SK-N-SH treated with all-trans-retinoic acid at 6 μM for 48 hours (cell line): ENCODE data around the gene ZBTB38.

Experiments
- ATAC-seq: fragments of 200-7000 bp; cut with Tn5 transposase; 3 replicates; pipeline ENCODE4 v1.9.1; 2020; ENCODE audit warnings: mild to moderate bottlenecking, moderate library complexity
- ARNTL ChIP-seq: fragments of 450-650 bp; formaldehyde crosslinking; IDR thresholded peaks from 2 replicates; pipeline ENCODE4 v1.5.0; 2020; ENCODE audit warnings: low read depth, mild to moderate bottlenecking, moderate library complexity, borderline replicate concordance
- BACH2 ChIP-seq: fragments of 250-450 bp; sonication (Bioruptor Pico); IDR thresholded peaks from 2 replicates; pipeline ENCODE4 v1.9.0; 2021; ENCODE audit warnings: mild to moderate bottlenecking, borderline replicate concordance
- CSDC2 ChIP-seq: fragments of 250-450 bp; sonication (Bioruptor Pico); IDR thresholded peaks from 2 replicates; pipeline ENCODE4 v1.5.0; 2020; ENCODE audit warnings: mild to moderate bottlenecking, moderate library complexity
- CSRNP3 ChIP-seq: fragments of 250-450 bp; sonication (Bioruptor Pico); IDR thresholded peaks from 2 replicates; pipeline ENCODE4 v1.5.1; 2021; ENCODE audit warnings: mild to moderate bottlenecking, moderate library complexity
- ESRRG ChIP-seq: fragments of 250-450 bp; sonication (Bioruptor Pico); IDR thresholded peaks from 2 replicates; pipeline ENCODE4 v1.6.1; 2021; ENCODE audit warnings: mild to moderate bottlenecking
- GLIS3 ChIP-seq: fragments of 250-450 bp; sonication (Bioruptor Pico); IDR thresholded peaks from 2 replicates; pipeline ENCODE4 v1.5.0; 2020; ENCODE audit warnings: mild to moderate bottlenecking, moderate library complexity
- OSR1 ChIP-seq: fragments of 250-450 bp; sonication (Bioruptor Pico); IDR thresholded peaks from 2 replicates; pipeline ENCODE4 v1.8.0; 2022; ENCODE audit warnings: moderate library complexity, mild to moderate bottlenecking, inconsistent platforms
- PATZ1 ChIP-seq: fragments of 250-450 bp; sonication (Bioruptor Pico); IDR thresholded peaks from 2 replicates; pipeline ENCODE4 v1.8.0; 2020; ENCODE audit warnings: mild to moderate bottlenecking, moderate library complexity, borderline replicate concordance
- PPARA ChIP-seq: fragments of 250-450 bp; sonication (Bioruptor Pico); IDR thresholded peaks from 2 replicates; pipeline ENCODE4 v1.5.0; 2020; ENCODE audit warnings: mild to moderate bottlenecking, borderline replicate concordance
- RARB ChIP-seq: fragments of 250-450 bp; sonication (Bioruptor Pico); IDR thresholded peaks from 2 replicates; pipeline ENCODE4 v1.8.0; 2021; ENCODE audit warnings: mild to moderate bottlenecking, moderate library complexity
- SNAI2 ChIP-seq: fragments of 250-450 bp; sonication (Bioruptor Pico); IDR thresholded peaks from 2 replicates; pipeline ENCODE4 v1.5.0; 2020; ENCODE audit warnings: mild to moderate bottlenecking, moderate library complexity
- TCF4 ChIP-seq: fragments of 250-450 bp; sonication (Bioruptor Pico); IDR thresholded peaks from 2 replicates; pipeline ENCODE4 v1.8.0; 2021; ENCODE audit warnings: mild to moderate bottlenecking, moderate library complexity, borderline replicate concordance
- TOX ChIP-seq: fragments of 250-450 bp; sonication (Bioruptor Pico); IDR thresholded peaks from 2 replicates; pipeline ENCODE4 v1.8.0; 2021; ENCODE audit warnings: mild to moderate bottlenecking, moderate library complexity, borderline replicate concordance
- ZC3H10 ChIP-seq: fragments of 250-450 bp; sonication (Bioruptor Pico); IDR thresholded peaks from 2 replicates; pipeline ENCODE4 v1.5.1; 2021; ENCODE audit warnings: mild to moderate bottlenecking, moderate library complexity
- ZFP3 ChIP-seq: fragments of 250-450 bp; sonication (Bioruptor Pico); IDR thresholded peaks from 2 replicates; pipeline ENCODE4 v1.5.0; 2020; ENCODE audit warnings: mild to moderate bottlenecking, moderate library complexity
- ZFP30 ChIP-seq: fragments of 450-650 bp; formaldehyde crosslinking; IDR thresholded peaks from 2 replicates; pipeline ENCODE4 v1.5.0; 2022; ENCODE audit warnings: mild to moderate bottlenecking, moderate library complexity
- ZNF565 ChIP-seq: fragments of 450-650 bp; formaldehyde crosslinking; conservative IDR thresholded peaks from 2 replicates; pipeline ENCODE4 v1.5.0; 2020; ENCODE audit warnings: low read depth, mild to moderate bottlenecking, moderate library complexity
- ZNF8 ChIP-seq: fragments of 450-650 bp; formaldehyde crosslinking; IDR thresholded peaks from 2 replicates; pipeline ENCODE4 v1.5.0; 2020; ENCODE audit warnings: mild to moderate bottlenecking, moderate library complexity
- TF ChIP-seq, protein P1 (sequence below): fragments of 250-450 bp; sonication (Bioruptor Pico); IDR thresholded peaks from 2 replicates; pipeline ENCODE4 v1.5.1; 2020; ENCODE audit warnings: low read depth, mild to moderate bottlenecking, moderate library complexity
- TF ChIP-seq, protein P2 (sequence below): fragments of 250-450 bp; sonication (Bioruptor Pico); IDR thresholded peaks from 2 replicates; pipeline ENCODE4 v1.8.0; 2021; ENCODE audit warnings: low read depth, mild to moderate bottlenecking, moderate library complexity, borderline replicate concordance
- TF ChIP-seq, protein P3 (sequence below): fragments of 250-450 bp; sonication (Bioruptor Pico); IDR thresholded peaks from 2 replicates; pipeline ENCODE4 v1.5.0; 2020; ENCODE audit warnings: mild to moderate bottlenecking, moderate library complexity

The ZBTB38 gene

GRCh38 chr3:141380987-141381386, 12.7 kb downstream of the ZBTB38 start:
- no peak for TF ChIP-seq OSR1 (CRISPR knock-in tag)
- TF ChIP-seq GLIS3 (CRISPR knock-in tag): no peak
- no peak for TF ChIP-seq PATZ1
- TF ChIP-seq RARB (CRISPR knock-in tag): no peak
- no peak for TF ChIP-seq CSDC2 (CRISPR knock-in tag)
- ATAC-seq: no peak

DNA sequence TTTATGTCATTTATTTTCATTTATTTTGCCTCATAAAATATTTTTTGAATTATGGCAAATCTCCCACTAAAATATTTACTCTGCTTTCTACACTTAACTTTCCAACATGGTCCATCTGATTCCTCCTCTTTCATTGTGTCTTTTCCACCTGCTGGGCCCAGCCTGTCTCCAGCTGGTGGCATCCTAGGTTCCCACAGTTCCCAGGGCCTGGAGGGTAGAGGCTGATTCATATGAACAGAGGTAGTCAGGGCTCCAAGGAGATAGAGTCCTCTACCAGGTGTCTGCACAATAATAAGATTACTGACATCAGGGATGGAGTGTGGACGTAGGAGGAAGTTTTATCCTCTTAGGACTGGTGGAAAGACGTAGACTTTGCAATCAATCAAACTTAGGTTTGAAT, 14.3 kb downstream of the ZBTB38 start:
- TF ChIP-seq ZFP3 (no peak), TOX (no peak), OSR1 (CRISPR knock-in tag) (no peak), GLIS3 (CRISPR knock-in tag) (no peak), ZC3H10 (CRISPR knock-in tag) (no peak), SNAI2 (no peak), CSDC2 (CRISPR knock-in tag) (no peak), TCF4 (CRISPR knock-in tag) (no peak), PPARA (CRISPR knock-in tag) (no peak), ESRRG (CRISPR knock-in tag) (no peak), BACH2 (CRISPR knock-in tag) (no peak), PATZ1 (no peak), RARB (CRISPR knock-in tag) (no peak), CSRNP3 (CRISPR knock-in tag) (no peak), ZNF565 (CRISPR knock-in tag) (no peak), ARNTL (CRISPR knock-in tag) (no peak)
- TF ChIP-seq, protein P1, sequence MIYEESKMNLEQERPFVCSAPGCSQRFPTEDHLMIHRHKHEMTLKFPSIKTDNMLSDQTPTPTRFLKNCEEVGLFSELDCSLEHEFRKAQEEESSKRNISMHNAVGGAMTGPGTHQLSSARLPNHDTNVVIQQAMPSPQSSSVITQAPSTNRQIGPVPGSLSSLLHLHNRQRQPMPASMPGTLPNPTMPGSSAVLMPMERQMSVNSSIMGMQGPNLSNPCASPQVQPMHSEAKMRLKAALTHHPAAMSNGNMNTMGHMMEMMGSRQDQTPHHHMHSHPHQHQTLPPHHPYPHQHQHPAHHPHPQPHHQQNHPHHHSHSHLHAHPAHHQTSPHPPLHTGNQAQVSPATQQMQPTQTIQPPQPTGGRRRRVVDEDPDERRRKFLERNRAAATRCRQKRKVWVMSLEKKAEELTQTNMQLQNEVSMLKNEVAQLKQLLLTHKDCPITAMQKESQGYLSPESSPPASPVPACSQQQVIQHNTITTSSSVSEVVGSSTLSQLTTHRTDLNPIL (CRISPR knock-in tag): no peak
- TF ChIP-seq, protein P2, sequence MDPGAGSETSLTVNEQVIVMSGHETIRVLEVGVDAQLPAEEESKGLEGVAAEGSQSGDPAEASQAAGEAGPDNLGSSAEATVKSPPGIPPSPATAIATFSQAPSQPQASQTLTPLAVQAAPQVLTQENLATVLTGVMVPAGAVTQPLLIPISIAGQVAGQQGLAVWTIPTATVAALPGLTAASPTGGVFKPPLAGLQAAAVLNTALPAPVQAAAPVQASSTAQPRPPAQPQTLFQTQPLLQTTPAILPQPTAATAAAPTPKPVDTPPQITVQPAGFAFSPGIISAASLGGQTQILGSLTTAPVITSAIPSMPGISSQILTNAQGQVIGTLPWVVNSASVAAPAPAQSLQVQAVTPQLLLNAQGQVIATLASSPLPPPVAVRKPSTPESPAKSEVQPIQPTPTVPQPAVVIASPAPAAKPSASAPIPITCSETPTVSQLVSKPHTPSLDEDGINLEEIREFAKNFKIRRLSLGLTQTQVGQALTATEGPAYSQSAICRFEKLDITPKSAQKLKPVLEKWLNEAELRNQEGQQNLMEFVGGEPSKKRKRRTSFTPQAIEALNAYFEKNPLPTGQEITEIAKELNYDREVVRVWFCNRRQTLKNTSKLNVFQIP (CRISPR knock-in tag): no peak
- no peak for ATAC-seq

DNA sequence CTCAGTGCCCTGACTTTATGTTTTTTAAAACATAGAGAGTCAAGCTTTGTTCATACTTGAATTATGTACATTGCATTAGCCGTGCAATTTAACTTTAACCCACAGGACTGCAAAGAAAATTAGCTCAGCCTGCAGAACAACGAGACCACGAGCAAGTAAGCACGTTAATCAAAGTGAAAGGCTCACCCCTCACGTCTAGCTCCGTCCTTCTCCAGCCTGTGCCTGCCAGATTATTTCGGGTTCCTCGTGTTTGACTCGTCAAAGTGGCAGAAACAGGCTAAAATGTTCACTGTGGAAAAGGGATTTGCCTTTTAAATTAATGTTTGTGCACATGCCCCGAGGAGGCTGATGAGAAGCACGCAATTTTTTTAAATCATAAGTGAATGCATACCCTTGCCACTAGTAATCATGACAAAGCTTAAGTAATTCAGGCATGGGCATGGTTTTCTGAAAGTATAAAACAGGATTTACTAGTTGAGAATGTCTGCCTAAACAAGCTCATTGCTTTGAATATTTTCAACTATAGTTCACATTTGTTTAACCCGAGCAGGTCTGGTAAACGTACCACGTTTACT, 15.3 kb downstream of the ZBTB38 start:
- no peak for TF ChIP-seq ZNF8 (CRISPR knock-in tag)
- TF ChIP-seq ZFP3: no peak
- TF ChIP-seq, protein P3, sequence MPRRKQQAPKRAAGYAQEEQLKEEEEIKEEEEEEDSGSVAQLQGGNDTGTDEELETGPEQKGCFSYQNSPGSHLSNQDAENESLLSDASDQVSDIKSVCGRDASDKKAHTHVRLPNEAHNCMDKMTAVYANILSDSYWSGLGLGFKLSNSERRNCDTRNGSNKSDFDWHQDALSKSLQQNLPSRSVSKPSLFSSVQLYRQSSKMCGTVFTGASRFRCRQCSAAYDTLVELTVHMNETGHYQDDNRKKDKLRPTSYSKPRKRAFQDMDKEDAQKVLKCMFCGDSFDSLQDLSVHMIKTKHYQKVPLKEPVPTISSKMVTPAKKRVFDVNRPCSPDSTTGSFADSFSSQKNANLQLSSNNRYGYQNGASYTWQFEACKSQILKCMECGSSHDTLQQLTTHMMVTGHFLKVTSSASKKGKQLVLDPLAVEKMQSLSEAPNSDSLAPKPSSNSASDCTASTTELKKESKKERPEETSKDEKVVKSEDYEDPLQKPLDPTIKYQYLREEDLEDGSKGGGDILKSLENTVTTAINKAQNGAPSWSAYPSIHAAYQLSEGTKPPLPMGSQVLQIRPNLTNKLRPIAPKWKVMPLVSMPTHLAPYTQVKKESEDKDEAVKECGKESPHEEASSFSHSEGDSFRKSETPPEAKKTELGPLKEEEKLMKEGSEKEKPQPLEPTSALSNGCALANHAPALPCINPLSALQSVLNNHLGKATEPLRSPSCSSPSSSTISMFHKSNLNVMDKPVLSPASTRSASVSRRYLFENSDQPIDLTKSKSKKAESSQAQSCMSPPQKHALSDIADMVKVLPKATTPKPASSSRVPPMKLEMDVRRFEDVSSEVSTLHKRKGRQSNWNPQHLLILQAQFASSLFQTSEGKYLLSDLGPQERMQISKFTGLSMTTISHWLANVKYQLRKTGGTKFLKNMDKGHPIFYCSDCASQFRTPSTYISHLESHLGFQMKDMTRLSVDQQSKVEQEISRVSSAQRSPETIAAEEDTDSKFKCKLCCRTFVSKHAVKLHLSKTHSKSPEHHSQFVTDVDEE: no peak
- no peak for TF ChIP-seq BACH2 (CRISPR knock-in tag)
- no peak for TF ChIP-seq SNAI2
- no peak for TF ChIP-seq CSRNP3 (CRISPR knock-in tag)
- TF ChIP-seq TOX: no peak
- TF ChIP-seq ESRRG (CRISPR knock-in tag): no peak
- TF ChIP-seq ZFP30 (CRISPR knock-in tag): no peak
- ATAC-seq: no peak
